NCI-H1436 treated with DMSO at 0.1 percent for 48 hours (cell line): ENCODE measurements around the gene TTLL5.
"Not testable (repeated sequence)": the region's sequence is repeated elsewhere in the genome, so short reads cannot be mapped to it uniquely, and the experiment has no call there.

ENCODE experiments used
- DNase-seq: peaks from one replicate; lab custom pipeline; 2025; lab: John Stamatoyannopoulos, UW

TTLL5 gene

DNA sequence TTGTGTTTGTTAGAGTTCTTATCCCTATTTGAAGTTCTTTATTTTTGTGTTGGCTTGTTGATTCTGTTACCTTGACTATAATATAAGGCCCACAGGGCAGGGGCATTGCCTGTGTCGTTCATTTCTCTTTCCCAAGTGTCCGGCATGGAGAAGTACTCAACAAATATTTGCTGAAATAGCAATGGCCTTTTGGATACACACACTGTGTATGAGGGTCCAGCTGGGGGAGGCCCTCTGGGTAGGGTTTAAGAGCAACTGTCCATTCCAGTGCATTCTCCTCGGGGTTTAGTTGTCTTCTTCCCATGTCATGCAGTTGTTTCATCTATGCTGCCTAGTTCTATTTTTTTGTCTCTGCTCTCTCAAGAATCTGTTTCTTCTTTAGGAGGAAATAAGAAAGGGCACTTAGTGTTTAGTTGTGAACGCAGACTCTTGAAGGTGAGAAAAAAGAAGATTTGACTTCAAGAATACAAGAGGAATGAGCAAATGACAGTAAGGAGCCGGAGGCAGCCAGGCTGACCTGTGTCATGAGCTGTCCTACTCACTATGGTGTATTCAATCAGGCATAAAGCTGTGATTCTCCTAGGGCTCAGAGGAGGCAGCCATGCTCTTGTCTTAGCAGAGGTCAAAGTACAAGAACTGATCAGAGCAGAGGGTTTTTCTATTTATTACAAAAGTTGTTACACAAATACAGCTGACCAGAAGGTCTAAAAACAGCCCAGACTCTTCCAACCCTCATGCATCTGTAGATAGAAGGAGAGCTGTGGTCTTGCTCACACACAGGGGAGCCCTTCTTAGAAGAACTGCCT is 10.6 kb upstream of the TTLL5 start:
- DNase-seq: no peak

DNA sequence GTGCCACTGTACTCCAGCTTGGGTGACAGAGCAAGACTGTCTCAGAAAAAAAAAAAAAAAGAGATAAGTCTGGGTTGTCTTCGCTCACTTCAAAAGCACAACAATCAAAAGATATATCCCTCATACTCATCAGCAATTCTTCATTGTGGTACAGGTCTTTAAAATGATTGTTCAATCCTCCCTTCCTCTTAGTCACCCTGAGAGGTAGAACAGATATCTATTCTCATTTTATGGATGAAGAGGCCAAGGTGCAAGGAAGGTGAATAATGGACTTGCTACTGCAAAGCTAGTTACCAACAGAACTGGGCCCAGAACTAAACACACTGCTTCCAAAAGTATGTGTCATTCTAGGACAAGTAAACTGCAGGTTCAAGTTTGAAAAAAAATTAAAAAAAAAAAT is 7.5 kb upstream of the TTLL5 start:
- no peak for DNase-seq

DNA sequence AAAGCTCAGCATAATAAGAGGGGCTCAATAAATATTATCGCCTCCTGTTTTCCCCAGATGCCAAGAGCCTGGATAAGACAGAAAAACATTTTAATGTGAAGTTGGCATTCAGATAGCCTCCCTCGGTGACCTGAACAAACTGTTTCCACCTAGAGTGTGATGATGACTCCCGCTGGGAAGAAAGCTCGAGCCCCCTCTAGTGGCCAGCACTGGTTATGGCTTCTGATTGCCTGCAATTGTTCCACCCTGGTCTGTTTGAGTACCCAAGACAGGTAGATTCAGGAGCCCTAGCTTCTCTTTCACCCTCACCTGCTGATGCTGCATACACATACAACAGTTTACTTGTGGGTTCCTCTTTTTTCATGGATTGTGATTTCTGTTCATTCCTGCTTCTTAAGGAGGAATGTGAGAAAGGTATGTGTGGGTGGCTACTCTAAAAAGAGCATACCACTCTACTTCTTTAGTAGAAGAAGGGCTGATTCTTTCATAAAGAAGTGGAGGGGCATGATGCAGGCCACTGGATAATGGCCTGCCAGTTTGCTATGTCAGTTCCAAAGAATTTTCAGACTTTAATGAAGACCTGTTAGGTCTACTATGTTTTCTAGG is 6.8 kb upstream of the TTLL5 start:
- DNase-seq: no peak

DNA sequence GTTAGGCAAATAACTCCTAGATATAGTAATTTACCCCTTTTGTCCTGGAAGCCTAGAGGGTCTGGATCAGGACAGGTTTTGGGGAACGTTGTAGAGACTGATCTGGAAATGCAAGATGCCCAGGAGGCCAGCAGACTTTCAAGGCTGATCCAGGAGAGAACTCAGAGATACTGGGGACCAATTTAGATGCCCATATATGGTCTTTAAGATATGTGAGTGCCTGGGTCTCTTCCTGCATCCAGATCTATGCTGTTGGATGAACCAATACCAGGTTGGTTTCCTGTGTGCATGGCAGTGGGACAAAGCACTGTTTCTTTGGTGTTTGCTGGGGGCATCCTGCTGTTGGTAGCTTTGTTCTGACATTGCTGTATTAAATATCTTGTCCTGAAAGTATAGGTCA is 5.8 kb upstream of the TTLL5 start:
- DNase-seq: no peak

DNA sequence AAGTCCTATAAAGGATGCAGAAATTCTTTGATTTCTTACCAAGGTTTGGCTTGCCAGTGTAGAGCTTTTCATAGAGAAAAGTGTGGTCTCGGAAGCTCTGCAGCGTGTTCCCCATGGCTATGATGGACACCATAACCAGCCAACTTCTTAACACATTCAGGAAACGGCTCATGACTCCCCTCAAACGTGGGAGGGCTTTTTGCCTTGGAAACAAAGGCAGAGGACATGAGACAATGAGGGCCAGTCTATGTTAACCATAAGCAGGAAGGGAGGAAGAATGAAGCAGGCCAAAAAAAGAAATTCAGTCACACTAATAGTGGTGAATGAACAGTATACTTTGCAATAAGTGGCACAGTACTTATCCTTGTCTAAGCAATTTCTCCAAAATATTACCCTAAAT is 3.7 kb upstream of the TTLL5 start:
- DNase-seq: no peak

DNA sequence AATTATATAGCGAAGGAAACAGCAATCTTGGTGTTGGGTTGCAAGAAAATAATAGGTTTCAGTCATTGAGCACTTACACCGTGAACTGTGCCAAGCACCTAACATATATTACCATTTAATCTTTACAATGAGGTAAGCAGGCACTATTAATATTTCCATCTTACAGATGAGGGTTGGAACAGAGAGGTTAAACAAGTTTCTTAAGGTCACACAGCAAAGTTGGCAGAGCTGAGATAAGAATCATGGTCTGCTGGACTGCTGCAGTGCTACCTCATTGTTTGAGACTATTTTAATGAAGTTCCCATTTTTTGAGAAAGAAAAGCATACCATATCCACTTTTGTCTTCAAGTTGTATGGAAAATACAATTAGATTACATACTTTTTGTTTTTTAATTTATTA is 2.1 kb upstream of the TTLL5 start:
- DNase-seq: no peak

DNA sequence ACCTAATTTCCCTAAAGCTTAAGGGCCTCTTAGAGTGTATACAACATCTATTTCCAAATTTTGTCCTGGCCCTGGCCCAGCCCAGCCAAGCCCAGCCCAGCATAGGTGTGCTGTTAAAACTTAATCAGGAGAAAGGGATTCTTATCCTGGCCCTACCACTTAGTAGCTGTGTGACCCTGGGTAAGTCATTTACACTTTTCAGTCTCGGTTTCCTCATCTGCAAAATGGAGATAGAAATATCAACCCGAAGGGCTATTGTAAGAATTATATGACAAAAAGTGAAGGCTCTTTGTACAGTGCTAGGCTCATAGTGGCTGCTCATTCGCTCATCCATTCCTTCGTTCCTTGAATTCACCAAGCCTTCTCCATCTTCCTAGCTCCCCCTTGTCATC is 812 bp upstream of the TTLL5 start:
- DNase-seq: no peak

DNA sequence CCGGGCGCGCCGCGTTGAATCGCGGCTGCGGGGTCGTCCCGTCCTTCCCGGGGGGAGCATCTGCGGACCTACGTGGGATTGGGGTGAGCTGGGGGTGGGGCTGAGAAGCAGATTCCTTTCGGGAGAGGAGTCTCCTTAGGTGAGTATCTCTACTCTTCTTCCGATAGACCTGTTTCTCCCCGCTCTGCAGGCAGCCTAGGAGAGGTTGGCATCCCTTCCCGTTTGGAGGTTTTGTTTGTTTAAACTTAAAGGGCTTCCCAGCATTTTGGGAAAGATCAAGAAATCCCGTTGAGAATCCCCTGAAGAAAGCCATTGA is 411 bp downstream of the TTLL5 start:
- no peak for DNase-seq

DNA sequence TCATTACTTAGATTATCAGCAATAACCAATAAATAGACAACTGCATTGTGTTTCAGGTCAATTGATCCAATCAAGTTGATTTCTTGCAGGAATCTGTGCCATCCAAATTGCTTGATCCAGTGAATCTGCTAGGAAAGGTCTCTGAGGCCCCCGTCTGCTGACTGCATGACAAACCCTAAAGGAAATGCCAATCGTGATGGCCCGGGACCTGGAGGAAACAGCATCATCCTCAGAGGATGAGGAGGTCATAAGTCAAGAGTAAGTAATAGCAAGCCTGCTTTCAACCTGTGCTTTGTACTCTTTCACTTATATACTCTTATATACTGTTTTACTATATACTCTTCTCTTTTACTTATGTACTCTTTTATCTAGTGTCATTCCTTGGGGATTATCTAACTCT is 1.9 kb downstream of the TTLL5 start:
- no peak for DNase-seq

DNA sequence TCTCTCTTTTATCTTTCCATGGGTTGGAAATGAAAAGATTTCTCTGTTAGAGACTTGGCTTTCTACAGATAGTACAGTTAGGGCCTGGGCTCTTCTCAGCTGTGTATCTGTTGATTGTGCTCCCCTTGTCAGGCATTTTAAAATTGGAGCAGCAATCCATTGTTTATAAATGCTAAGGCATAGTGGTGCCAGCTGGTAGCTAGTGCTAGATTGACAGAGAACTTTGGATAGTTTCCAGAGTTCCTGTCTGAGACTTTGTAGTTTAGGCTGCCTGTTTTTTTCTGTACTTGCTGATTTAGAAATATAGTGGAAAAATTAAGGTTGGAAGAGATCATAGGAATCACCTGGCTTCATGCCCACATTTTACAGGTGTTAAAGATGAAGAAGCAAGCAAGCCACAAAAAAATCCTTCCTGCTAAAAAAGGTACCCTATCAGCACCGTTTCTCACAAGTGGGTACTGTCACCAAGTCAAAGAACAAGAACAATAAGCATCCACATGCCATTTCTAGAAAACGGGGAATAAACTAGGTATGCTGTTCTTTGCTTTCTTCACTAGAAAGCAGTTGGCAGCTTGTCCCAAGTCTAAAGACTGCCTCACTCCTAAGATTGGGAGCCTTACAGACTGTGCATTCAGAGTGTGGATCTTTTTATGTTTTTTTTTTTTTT is 6.2 kb downstream of the TTLL5 start:
- no peak for DNase-seq

DNA sequence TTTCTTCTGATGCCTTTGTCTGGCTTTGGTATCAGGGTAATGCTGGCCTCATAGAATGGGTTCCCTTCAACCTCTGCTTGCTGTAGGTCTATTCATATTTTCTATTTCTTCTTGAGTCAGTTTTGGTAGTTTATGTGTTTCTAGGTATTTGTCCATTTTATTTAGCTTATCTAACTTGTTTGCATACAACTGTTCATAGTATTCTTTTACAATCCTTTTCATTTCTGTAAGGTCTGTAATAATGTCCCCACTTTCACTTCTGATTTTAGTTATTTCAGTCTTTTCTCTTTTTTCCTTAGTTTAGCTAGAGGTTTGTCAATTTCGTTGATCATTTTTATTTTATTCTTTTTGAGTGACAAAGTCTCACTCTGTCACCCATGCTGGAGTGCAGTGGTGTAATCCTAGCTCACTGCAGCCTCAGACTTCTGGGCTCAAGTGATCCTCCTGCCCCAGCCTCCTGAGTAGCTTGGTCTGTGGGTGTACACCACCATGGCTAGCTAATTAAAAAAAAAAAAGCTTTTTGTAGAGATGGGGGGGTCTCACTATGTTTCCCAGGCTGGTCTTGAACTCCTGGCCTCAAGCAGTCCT is 11.7 kb downstream of the TTLL5 start:
- no peak for DNase-seq

DNA sequence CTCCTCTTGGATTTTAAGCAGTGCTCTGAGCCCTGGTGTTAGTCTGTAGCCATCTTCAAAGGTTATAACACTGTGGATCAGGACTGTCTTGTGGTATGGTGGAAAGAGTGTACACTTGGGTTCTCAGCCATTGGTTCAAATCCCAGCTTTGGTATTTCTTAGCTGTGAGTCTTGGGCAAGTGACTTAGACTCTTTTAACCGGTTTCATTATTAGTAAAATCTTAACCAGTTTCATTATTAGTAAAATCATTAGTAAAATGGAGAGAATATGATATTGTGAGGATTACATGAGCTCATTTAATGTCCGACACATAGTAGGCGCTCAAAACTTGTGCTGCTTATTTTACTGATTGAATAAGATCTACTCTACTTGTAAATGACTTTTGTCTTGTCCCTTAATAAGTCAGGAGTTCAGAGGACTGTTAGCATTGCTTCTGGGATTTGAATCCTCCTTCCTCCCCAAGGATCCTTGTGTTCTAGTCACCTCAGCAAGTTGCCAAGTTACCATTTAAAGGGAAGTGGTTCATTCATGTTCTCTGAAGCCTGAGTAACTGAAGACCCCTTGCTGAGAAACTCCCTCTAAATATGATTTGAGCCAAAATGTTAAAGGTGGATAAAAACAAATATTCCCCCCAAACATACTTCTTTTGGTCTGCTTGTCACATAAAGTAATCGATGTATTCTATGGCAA is 12.4 kb downstream of the TTLL5 start:
- no peak for DNase-seq

DNA sequence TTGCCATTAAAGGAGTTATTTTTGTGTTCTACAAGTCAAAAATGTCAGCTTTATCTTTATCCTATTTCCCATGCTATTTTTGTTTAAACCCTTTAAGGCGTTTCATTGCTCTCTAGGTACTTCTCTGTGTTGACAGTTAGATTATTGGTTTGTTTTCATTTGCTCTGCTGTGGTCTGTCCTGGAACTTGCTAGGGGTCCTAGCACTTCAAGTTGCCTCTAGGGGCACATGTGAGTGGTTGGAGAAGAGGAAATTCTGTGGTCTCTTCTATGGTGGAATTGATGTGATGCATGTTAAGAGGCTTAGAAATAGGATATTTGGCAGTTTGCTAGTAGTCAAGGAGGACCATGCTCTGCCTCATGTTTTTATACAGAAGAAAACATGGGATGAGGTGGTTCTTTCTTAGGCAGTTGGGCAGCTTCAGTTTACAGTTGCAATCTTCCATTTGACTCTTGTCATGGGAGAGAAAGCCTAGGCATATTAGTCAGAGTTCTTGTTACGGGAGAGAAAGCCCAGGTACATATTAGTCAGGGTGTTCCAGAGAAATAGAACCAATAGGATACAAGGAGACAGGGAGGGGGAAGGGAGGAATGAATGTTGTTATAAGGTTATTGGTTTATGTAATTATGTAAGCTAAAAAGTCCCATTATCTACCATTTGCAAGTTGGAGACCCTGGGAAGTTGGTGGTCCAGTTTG is 14.4 kb downstream of the TTLL5 start:
- no peak for DNase-seq

DNA sequence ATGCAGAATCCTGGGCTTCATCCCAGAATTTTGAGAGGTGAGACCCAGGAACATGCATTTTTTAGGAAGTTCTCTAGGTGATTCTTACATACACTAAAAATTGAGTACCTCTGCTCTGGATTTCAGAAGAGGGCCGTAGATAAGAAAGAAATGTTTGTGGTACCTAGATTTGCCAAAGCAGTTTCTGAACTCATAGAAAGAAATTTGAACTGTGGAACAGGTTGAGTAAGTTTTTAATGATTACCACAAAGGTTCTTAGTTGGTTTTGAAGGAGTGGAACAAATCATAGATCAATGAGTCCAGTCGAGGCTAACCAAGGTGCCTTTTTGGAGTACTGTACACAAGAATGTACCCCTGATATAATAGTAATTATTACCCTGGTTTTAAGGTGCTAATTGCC is 24.9 kb downstream of the TTLL5 start:
- no peak for DNase-seq

DNA sequence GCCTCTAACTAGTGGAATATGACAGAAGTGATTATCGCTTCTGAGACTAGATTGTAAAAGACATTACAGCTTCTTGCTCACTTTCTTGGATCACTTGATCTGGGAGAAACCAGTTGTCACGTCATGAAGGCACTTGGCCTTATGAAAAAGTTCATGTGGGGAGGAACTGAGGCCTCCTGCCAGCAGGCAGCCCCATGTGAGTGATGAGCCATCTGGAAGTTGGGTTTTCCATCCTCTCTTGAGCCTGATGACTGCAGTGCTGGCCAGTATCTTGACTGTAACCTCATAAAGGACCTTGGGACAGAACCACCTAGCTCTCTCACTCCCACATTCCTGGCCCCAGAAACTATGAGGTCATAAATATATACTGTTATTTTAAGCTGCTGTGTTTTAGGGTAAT is 28.0 kb downstream of the TTLL5 start:
- no peak for DNase-seq

DNA sequence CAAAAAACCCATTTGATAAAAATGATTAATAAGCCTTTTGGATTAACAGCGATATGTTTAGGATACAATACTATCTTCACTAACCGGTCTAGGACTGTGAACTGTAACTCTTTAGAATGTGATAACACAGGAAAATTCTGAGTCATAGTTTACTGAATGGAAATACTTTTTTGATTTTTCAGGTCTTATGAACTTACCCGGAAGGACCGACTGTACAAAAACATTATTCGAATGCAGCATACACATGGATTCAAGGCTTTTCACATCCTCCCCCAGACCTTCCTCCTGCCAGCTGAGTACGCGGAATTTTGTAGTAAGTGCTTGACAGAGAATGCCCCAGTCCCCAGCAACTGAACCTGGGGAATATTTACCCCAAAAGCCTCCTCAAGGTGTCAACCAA is 29.0 kb downstream of the TTLL5 start:
- DNase-seq: no peak

DNA sequence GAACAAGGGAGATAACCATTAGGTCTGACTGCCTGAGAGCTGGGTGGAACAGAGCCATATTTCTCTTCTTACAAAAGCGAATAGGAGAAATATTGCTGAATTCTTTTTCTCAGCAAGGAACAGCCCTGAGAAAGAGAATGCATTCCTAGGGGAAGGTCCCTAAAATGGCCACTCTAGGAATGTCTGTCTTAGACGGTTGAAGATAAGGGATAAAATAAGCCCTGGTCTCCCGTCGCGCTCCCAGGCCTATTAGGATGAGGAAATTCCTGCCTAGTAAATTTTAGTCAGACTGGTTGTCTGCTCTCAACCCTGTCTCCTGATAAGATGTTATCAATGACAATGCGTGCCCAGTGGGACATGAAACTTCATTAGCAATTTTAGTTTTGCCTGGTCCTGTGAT is 34.0 kb downstream of the TTLL5 start:
- DNase-seq: not testable (repeated sequence)

DNA sequence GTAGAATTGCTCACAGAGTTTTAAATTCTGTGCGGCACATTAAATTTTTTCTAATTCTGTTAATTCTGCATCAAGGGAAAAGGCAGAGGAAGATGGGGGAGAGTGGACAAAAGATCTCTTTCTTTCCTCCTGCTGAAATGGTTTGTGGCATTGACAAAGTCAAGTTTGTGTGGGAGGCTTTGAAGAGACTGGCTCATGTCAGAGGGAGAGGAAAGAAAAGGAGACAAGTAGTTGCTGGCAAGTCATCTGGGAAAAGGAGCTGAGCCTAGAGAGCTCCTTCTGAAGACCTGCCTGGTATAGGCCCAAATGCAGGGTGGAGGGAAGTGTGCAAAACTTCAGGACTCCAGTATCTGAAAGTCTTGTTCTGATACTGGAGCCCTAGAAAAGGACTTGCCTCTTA is 36.3 kb downstream of the TTLL5 start:
- no peak for DNase-seq

DNA sequence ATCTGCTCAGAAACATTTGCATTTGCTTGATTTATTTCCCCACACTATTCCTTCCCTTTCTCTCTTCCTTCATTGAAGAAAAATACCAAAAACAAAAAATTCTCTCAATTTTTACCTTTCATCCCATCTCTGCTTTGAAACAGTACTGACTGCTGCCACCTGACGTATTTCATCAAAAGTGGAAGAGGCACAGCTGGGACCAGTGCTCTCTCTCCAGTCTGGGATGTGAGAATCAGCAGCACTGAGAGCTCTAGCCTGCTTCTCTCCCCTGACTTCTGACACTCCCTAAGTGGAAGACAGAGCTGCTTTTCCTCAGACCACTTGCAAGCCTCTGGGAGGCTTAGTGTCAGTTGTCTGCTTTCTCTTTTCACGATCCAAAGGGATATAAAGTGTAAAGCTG is 36.9 kb downstream of the TTLL5 start:
- DNase-seq: no peak

DNA sequence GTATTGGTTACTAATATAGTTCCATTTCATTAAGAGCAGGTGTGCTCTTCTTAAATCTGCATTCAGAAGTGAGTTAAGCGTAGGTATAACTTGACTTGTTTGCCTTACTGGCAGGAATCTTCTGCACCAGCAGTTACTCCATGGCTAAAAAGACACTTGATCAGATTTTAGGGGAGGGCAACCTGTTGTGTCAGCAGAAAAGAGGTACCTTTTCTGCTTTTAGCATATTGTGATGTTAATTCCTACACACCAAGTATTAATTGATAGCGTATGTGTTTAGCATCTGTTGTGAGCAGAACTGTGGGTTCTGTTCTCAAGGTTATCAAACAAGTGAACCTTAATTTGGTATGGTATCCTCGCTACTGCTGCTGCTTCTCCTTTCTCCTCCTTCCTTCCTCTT is 38.3 kb downstream of the TTLL5 start:
- DNase-seq: no peak

DNA sequence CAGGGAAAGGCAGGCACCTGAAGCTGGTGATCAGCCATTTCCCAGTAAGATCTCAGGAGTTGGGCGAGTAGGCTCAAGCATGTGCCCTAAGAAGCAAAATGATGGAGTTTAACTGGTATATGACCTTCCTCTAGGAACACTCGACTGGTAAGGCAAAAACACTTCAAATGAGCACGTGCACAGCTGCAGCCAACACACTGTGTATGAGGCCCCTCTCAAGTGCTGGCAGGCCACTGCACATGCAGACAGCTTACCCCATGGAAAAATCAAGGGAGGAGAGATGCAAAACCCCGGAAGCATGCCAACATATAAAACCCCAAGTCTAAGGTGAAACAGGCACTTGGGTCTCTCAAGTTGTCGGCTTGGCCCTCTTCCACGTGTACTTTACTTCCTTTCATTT is 39.2 kb downstream of the TTLL5 start:
- DNase-seq: no peak

DNA sequence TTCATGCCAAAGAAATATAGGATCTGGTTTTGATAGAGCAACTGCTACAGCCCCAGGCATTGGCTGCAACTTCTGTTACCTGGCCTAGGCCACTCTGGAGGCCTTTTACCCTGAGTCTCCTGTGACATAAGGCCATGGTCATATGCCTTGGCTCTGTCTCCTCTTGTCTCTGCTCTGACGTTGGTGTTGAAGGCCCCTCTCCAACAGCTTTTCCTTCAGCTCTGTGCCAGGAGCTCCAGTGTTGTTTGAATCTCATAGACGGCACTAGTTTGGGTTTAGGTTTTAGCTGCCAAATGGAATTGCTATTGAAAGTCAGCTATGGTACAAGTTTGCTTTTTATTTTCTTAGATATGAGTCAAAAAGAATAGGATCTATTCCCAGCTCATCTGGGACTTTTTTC is 41.1 kb downstream of the TTLL5 start:
- DNase-seq: no peak
